CD4-positive, alpha-beta T cell treated with Interleukin-15 for 4 hours (primary cell): ENCODE results near the gene ZNF789.
A peak's percentile ranks its signal among the peaks of the same experiment; 100 is the strongest.

Source experiments
- DNase-seq: peaks from one replicate; pipeline ENCODE4 v3.0.0-alpha.2; 2020; ENCODE audit warnings: low spot score

The ZNF789 gene

GRCh38 chr7:99504603-99505323 lies 32.1 kb downstream of the ZNF789 start, which contains the start of gene ZKSCAN5:
Gene ZKSCAN5, plus strand, starts transcription at chr7:99504662. Its CDS starts 1,383 bp downstream, at chr7:99506045.
- DNase-seq: peak; percentile 96

- no peak for DNase-seq
Measured at GRCh38 chr7:99505324-99505662, 32.6 kb downstream of the ZNF789 start.

GRCh38 chr7:99514050-99514449 lies 41.4 kb downstream of the ZNF789 start:
- no peak for DNase-seq

- no peak for DNase-seq
Measured at GRCh38 chr7:99521399-99521798, 48.7 kb downstream of the ZNF789 start.

- DNase-seq: no peak
Measured at GRCh38 chr7:99525713-99526440, 53.2 kb downstream of the ZNF789 start.

GRCh38 chr7:99531354-99531765 lies 58.7 kb downstream of the ZNF789 start:
- no peak for DNase-seq

GRCh38 chr7:99535667-99536066 lies 63.0 kb downstream of the ZNF789 start:
- DNase-seq: no peak
